GF-D8 (cell line): ENCODE results near the gene CHMP4B.

Experiments
- DNase-seq: peaks from one replicate; lab custom pipeline; 2025; lab: John Stamatoyannopoulos, UW

The CHMP4B gene

DNA sequence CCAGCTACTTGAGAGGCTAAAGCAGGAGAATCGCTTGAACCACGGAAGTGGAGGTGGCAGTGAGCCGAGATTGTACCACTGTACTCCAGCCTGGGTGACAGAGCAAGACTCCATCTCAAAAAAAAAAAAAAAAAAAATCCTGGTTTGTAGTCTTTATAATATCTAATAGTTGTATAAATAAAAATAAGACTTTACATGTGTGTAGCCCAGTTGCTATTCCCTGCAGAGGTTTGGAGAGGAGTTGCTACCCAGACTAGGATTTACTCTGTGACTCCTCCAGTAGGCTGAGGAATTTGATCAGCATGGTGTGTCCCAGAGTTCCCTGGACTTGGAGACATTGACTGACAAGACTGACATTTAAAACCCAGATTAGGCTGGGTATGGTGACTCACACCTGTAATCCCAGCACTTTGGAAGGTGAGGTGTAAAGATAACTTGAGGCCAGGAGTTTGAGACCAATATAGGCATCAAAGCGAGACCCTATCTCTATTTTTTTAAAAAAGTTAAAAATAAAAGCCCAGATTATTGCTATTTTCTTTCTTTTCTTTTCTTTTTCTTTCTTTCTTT lies 10.2 kb downstream of the CHMP4B start:
- DNase-seq = no peak

DNA sequence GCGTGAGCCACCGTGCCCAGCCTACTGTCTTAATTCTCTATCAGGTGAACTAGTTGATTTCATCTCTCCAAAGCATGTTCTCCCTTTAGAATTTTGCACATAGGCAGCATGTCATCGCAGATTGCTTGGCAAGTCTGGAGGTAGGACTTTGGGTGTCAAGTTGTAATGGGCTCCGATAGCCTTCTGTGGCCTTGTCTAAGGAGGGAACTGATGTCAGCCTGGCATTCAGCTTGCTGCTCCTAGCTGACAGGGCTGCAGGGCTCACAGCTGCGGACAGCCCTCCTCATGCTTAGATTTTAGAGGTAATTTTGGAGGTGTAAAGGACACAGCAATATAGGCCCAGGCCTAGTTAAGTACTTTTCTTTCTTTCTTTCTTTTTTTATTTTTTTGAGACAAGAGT lies 11.3 kb downstream of the CHMP4B start:
- DNase-seq = no peak

DNA sequence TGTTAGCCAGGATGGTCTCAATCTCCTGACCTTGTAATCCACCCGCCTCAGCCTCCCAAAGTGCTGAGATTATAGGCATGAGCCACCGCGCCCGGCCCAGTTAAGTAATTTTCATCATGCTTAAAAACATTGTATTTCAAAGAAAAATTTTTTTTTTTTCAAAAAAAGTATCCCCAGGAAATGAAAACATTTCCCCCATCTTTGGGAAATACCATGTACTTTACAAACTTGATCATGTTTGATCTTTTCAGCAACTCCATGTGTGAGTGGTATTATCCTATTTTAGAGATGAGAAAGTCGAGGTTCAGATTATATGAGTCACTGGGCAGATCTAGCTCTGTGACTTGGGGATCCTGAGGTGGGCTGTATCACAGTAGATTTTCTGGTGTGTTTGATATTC lies 11.8 kb downstream of the CHMP4B start:
- DNase-seq = no peak

DNA sequence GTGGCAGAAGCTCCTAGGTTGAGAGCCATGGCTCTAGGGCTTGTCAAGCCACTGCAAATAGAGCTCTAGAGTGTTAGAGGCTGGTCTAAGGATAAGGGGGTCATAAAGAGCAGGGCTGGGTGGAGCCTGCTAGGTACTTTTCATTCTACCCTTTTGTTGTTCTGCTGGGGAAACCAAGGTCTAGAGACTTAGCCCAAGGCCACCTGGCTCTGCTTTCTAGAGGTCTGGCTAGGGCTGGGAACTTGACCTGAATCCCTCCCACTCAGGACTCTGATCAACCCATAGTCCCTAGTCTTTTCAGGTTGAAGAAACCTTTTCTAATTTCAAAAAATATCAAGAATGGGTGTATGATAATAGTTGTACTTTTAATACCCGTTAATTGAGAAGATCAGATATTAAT lies 13.7 kb downstream of the CHMP4B start:
- no peak for DNase-seq

GRCh38 chr20:33825340-33826269 lies 14.5 kb downstream of the CHMP4B start:
- no peak for DNase-seq

- no peak for DNase-seq
Measured at GRCh38 chr20:33826270-33826897, 15.2 kb downstream of the CHMP4B start.

DNA sequence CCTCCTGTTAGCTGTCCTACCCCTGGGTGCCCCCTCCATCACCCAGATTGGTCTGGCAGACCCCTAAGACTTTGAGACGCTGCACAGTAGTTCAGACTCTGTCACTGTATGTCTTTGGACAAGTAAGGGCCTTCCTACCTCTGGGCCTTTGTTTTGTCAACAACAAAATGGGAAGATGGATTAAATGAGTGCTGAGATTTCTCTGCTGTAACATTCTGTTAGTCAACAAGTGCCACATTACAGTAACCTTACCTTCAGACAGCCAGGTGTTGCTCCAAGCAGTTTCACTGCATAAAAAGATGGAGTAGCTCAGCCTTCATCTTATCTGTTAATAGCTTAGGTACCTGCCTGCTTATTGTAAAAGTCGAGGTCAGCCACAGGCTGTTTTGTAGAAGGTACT lies 16.0 kb downstream of the CHMP4B start:
- no peak for DNase-seq

DNA sequence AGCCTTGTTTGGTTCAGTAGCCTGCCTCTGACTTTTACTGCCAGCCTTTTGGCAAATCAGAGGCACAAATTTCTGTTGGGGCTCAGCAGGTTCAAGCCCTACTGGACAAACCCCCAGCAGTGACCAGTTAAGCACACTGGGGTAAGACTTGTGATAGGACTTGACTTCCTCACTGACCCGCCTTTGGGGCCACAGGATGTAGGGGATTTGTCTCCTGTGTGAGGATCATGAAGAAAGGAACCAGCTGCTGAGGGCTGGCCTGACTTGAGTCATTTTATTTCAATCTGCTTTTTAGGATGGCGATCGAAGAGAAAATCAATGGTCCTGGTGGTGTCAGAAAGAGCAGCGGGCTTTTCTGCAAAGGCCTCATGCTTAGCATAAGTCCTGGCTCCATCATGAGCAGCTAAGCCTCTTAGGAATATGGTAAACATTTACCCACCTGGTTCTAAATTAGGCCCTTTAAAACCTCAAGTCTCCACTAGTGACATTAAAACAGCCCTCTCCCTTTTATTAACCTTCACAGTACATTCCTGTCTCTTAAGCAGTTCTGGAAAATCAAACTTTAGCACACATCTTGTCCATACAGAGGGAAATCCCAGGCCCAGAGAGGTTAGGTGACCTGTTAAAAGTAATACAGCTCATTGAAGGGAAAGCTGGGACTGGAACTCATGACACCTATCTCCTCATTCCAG lies 16.6 kb downstream of the CHMP4B start:
- DNase-seq = no peak

DNA sequence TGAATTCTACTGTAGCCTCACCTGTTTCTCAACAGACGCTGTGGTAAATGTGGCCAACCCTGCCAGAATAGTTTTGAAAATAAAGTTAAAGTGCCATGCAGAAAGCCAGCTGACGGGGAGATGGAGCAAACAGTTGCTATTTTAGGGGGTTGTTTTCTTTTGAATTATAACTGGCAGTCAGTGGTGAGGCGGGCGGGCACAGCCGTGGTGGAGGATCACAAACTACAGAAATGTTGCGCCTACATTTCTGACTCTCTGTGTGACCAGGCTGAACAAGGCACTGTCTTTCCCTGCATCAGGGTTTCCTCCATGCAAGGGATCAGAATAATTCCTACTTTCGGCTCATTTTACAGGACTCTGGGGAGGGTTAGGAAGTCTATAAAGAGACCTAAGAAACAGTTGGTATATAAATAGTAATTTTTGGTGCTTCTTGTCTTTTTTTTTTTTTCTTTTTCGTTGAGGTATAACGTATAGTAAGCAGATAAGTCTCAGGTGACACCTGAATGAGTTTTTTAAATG lies 17.2 kb downstream of the CHMP4B start:
- no peak for DNase-seq

DNA sequence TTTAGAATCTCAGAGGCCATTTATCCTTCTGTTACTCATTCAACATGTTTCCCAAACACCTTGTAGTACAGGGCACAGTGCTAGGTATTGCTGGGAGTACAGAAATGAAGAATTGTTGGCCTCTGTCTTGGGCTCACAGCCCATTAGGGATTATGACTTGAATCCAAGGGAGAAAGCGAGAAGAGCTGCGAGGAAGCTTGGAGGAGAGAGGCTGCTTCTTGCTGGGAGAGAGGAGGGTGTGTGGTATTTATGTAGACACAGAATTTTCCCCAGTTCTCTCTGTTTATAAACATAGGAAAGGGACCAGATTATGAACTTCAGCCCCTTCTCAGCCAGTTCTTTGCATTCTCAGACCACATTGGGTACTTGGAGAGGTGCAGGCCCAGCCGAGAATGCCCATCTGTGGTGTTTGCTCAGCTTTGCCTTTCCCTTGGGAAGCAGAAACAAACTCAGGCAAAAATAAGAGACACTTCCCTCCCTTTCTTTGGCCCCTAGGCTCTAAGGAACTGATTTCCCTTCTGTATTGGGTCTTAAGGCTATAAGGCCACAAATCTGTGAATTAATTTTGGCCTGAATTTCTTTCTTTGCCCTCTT lies 17.9 kb downstream of the CHMP4B start:
- no peak for DNase-seq

- no peak for DNase-seq
Measured at GRCh38 chr20:33829636-33830035, 18.5 kb downstream of the CHMP4B start.

DNA sequence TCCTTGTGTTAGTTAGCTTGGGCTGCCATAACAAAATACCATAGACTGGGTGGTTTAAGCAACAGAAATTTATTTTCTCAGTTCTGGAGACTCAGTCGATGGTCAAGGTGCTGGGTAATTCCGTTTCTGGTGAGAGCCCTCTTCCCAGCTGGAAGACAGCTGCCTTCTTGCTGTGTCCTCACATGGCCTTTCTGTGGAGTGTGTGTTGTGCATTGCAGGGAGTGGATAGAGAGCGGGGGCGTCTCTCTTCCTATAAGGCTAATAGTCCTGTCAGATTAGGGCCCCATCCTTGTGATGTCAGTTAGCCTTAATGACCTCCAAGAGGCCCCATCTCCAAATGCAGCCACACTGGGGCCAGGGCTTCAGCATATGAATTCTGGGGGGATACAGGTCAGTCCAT lies 19.2 kb downstream of the CHMP4B start:
- no peak for DNase-seq

DNA sequence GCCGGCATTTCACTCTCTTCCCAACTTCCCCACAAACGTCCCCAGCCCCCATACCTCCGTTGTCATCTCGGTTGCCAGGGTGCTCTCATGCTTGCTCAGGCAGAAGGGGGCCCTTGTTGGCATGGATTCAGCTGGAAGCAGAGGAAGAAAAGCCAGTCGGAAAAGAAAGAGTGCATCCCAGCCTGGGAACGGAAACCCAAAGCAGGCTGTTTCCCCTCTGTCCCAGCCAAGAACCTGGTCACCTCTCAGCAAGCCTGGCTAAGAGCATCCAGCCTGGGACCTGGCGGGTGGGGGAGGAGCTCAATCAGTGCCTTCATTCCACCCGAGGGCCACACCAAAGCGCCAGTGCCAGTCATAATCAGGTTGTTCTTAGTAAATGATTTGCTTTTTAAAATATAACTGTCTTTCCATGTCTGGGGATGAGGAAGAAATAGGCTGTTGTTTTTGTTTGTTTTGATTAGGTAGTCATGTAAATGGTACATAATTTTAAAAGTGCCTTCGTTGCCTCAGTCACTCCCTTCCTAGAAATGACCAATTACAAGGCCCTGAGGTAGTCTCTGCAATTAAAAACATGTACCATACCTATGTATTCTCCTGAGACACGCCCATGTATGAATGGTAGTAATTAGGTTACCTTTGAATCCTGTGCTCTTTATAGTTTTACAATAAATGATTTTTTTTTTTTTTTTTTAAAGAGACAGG lies 21.1 kb downstream of the CHMP4B start:
- no peak for DNase-seq

GRCh38 chr20:33833333-33833732 lies 22.2 kb downstream of the CHMP4B start:
- no peak for DNase-seq

- no peak for DNase-seq
Measured at GRCh38 chr20:33835615-33836172, 24.5 kb downstream of the CHMP4B start.

DNA sequence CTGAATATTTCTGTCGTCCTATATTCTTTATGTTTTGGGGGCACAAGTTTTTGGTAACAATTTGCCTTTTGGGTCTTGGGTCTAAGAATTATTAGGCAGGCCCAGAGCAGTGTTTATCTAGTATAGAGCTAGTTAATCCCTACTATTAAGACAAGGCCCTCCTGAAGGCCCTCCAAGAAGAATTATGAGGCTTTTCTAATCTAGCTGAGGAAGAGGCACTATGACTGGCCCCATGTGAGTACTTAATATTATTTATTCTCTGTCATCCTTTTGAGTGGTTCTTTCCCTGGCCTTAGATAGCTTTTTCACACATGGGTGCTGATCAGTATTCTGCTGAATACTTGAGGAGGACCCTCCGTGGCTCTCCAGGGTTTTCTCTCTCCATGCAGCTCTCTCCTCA lies 25.1 kb downstream of the CHMP4B start:
- DNase-seq = no peak

- no peak for DNase-seq
Measured at GRCh38 chr20:33837096-33837830, 26.1 kb downstream of the CHMP4B start.

DNA sequence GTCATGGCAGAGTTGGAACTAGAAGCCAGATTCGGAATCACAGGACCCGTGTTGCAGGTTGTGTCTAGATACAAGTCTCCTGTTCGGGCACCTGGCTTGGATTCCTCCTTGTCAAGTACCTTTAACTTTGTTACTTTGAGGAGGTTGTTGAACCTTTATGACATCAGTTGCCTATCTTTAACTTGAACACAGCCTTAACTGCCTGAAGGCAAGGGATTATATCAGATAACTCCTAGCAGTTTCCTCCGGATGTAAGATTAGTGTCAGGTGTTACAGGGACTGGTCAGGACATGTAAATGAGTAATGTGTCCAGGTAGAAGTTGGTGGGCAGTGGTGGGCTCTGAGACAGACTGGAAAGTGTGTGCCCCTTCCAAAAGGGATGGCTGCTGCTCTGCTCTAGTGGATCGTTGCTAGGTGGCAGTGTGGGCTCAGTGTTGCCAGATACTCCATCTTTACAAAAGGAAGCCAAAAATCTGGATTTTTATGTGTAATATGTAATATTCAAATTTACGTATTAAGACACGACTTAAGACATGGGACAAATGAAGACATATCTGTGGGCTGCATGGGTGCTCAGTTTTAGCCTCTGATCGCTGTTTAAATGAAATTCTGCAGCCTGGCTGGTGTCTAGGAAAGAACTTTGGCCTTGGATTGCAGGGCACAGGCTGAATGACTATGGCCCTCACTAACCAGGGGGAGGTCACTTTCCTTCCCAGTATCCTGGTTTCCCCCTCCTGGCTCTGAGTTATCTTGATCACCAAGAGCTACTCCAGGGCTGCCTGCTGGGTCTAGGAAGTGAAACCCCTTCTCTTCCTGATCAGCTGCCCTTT lies 27.1 kb downstream of the CHMP4B start:
- no peak for DNase-seq

DNA sequence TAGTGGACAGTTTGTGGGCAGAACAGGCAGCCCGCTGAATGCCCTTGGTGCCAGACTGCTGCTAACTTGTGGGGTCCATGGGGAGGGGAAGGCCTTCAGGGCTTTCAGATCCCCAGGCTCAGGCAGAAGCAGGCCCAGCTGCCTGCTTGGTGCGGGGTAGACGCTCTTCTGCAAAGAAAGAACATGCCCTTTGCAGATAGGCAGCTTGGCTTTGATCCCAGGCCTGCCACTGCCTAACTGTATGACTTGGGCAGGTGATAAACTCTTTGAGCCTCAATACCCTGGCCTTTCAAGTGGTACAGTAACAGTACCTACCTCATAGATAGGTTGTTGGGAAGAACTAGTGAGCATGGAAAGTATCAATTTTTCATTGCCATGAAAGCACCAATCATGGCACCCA lies 28.4 kb downstream of the CHMP4B start:
- no peak for DNase-seq
